H1 (cell line): ENCODE data around the gene SPATA7. TPM values are rescaled to one million over a fixed set of nuclear protein-coding genes. Genes with fewer than 3 reads are reported as not detected.

Experiments used
- CTCF ChIA-PET: fragments of 300-600 bp; sonication (Branson Sonifier 250); formaldehyde crosslinking; loops from one replicate; lab custom pipeline; 2021; ENCODE audit not compliant: partially characterized antibody; lab: Charles Lee
- POLR2A ChIA-PET: fragments of 300-600 bp; sonication (Branson Sonifier 250); formaldehyde crosslinking; loops from one replicate; lab custom pipeline; 2021; ENCODE audit warnings: inconsistent platforms; ENCODE audit not compliant: partially characterized antibody; lab: Charles Lee
- DNase-seq, 2 experiments: peaks; one replicate each; pipeline versions ENCODE4 v3.0.0 to v3.0.0-alpha.2; 2010 to 2022; ENCODE audit warnings: low spot score in 2 of 2, low read depth in 1 of 2, mixed read lengths in 1 of 2
- FAIRE-seq: peaks from 2 replicates; lab custom pipeline; 2011; peaks lifted over from hg19 to GRCh38; lab: Jason Lieb, UNC
- H2AFZ ChIP-seq: 2 replicates; pipeline ENCODE4 v1.8.1; 2012; ENCODE audit warnings: low read length, inconsistent platforms
- H2AK5ac ChIP-seq: 2 replicates; pipeline ENCODE4 v1.6.1; 2013; ENCODE audit warnings: low read depth, low read length
- H2BK120ac ChIP-seq: replicated peaks from 2 replicates; pipeline ENCODE3; 2013; ENCODE audit warnings: low read depth, low read length, inconsistent platforms
- H2BK12ac ChIP-seq: 2 replicates; pipeline ENCODE4 v1.6.1; 2013; ENCODE audit warnings: low read depth, low read length
- H2BK15ac ChIP-seq: 2 replicates; pipeline ENCODE4 v1.6.1; 2013; ENCODE audit warnings: low read length
- H2BK20ac ChIP-seq: 2 replicates; pipeline ENCODE4 v1.6.1; 2013; ENCODE audit warnings: low read length
- H2BK5ac ChIP-seq: 2 replicates; pipeline ENCODE4 v1.6.1; 2013; ENCODE audit warnings: low read depth, low read length
- H3K14ac ChIP-seq: 2 replicates; pipeline ENCODE4 v1.6.1; 2013; ENCODE audit warnings: inconsistent platforms; ENCODE audit not compliant: insufficient read length
- H3K18ac ChIP-seq: 2 replicates; pipeline ENCODE4 v1.6.1; 2013; ENCODE audit warnings: low read length; ENCODE audit errors: extremely low read depth
- H3K23ac ChIP-seq: 2 replicates; pipeline ENCODE4 v1.6.1; 2013; ENCODE audit warnings: inconsistent platforms; ENCODE audit not compliant: insufficient read length
- H3K23me2 ChIP-seq: 2 replicates; pipeline ENCODE4 v1.6.1; 2013; ENCODE audit warnings: low read depth, low read length
- H3K27ac ChIP-seq: 2 replicates; pipeline ENCODE4 v1.6.1; 2011; ENCODE audit warnings: low read depth, low read length, inconsistent platforms
- H3K27me3 ChIP-seq, 4 experiments: replicated peaks in 1 of 4; 1 replicate in 1 of 4; 2 replicates in 3 of 4; pipeline versions ENCODE4 v1.6.1 to v1.8.1; 2011 to 2013; ENCODE audit warnings: low read length in 3 of 4, mild to moderate bottlenecking in 3 of 4, inconsistent platforms in 2 of 4, mixed read lengths in 2 of 4, moderate library complexity in 1 of 4; ENCODE audit not compliant: control insufficient read depth in 3 of 4, insufficient read depth in 3 of 4; ENCODE audit errors: extremely low read depth in 1 of 4
- H3K36me3 ChIP-seq, 4 experiments: 2 replicates each; pipeline versions ENCODE4 v1.6.1 to v1.8.1; 2011 to 2013; ENCODE audit warnings: mild to moderate bottlenecking in 4 of 4, low read length in 3 of 4, moderate library complexity in 2 of 4, control low read depth in 1 of 4, inconsistent platforms in 1 of 4; ENCODE audit not compliant: insufficient read depth in 4 of 4, control insufficient read depth in 2 of 4
- H3K4ac ChIP-seq: replicated peaks from 2 replicates; pipeline ENCODE3; 2013; ENCODE audit warnings: low read length, low read depth, mixed read lengths, inconsistent platforms; ENCODE audit not compliant: insufficient read length
- H3K4me1 ChIP-seq, 4 experiments: replicated peaks in 1 of 4; 1 replicate in 1 of 4; 2 replicates in 3 of 4; pipeline versions ENCODE4 v1.6.1 to v1.8.1; 2011 to 2013; ENCODE audit warnings: low read length in 3 of 4, inconsistent platforms in 2 of 4, mixed read lengths in 1 of 4; ENCODE audit not compliant: insufficient read depth in 4 of 4, control insufficient read depth in 3 of 4
- H3K4me2 ChIP-seq, 2 experiments: 2 replicates each; pipeline versions ENCODE4 v1.6.1 to v1.8.1; 2011 to 2013; ENCODE audit warnings: low read depth in 2 of 2, low read length in 2 of 2, control low read depth in 1 of 2, inconsistent platforms in 1 of 2, mild to moderate bottlenecking in 1 of 2; ENCODE audit not compliant: insufficient read depth in 1 of 2
- H3K4me3 ChIP-seq, 4 experiments: fragments of 200-600, 300-600 bp in 1 of 4; sonication (generic), shearing (Covaris generic), sonication (Bioruptor Twin) in 1 of 4; 2 replicates each; pipeline versions ENCODE4 v1.5.1 to v1.8.1; 2011 to 2016; ENCODE audit warnings: low read length in 4 of 4, low read depth in 3 of 4, control low read depth in 2 of 4, inconsistent platforms in 2 of 4, mild to moderate bottlenecking in 2 of 4, mixed read lengths in 1 of 4, moderate library complexity in 1 of 4; ENCODE audit not compliant: insufficient read depth in 2 of 4; ENCODE audit errors: extremely low read depth in 1 of 4
- H3K56ac ChIP-seq: replicated peaks from 2 replicates; pipeline ENCODE3; 2013; ENCODE audit warnings: low read depth, mild to moderate bottlenecking, mixed read lengths, low read length, inconsistent platforms; ENCODE audit not compliant: insufficient read length
- H3K79me1 ChIP-seq: 2 replicates; pipeline ENCODE4 v1.6.1; 2013; ENCODE audit warnings: low read depth, low read length, control low read depth
- H3K79me2 ChIP-seq, 2 experiments: 2 replicates each; pipeline versions ENCODE4 v1.6.1 to v1.8.1; 2012 to 2013; ENCODE audit warnings: low read length in 2 of 2, mild to moderate bottlenecking in 2 of 2, inconsistent platforms in 1 of 2; ENCODE audit not compliant: insufficient read depth in 2 of 2, control insufficient read depth in 1 of 2
- H3K9ac ChIP-seq, 4 experiments: replicated peaks in 1 of 4; 1 replicate in 1 of 4; 2 replicates in 3 of 4; pipeline versions ENCODE4 v1.6.1 to v1.8.1; 2011 to 2013; ENCODE audit warnings: low read depth in 3 of 4, low read length in 3 of 4, control low read depth in 2 of 4, mild to moderate bottlenecking in 2 of 4, moderate library complexity in 2 of 4, inconsistent platforms in 1 of 4; ENCODE audit errors: extremely low read depth in 1 of 4
- H3K9me3 ChIP-seq, 2 experiments: 2 replicates each; pipeline versions ENCODE4 v1.6.1 to v1.8.1; 2012 to 2013; ENCODE audit warnings: mild to moderate bottlenecking in 2 of 2, moderate library complexity in 2 of 2, control low read depth in 1 of 2, inconsistent platforms in 1 of 2, low read depth in 1 of 2, low read length in 1 of 2, mixed read lengths in 1 of 2; ENCODE audit not compliant: insufficient read depth in 2 of 2
- H4K20me1 ChIP-seq, 2 experiments: replicated peaks in 1 of 2; 2 replicates each; pipeline versions ENCODE3 to v1.8.1; 2011 to 2013; ENCODE audit warnings: inconsistent platforms in 2 of 2, low read length in 2 of 2, mild to moderate bottlenecking in 1 of 2; ENCODE audit not compliant: insufficient read depth in 2 of 2, control insufficient read depth in 1 of 2
- H4K5ac ChIP-seq: 2 replicates; pipeline ENCODE4 v1.6.1; 2013; ENCODE audit warnings: low read length, low read depth, mixed read lengths, inconsistent platforms; ENCODE audit not compliant: insufficient read length
- H4K8ac ChIP-seq: 2 replicates; pipeline ENCODE4 v1.8.0; 2013; ENCODE audit warnings: mild to moderate bottlenecking, moderate library complexity, low read length, inconsistent platforms; ENCODE audit not compliant: insufficient read depth; ENCODE audit errors: extremely low read depth
- H4K91ac ChIP-seq: replicated peaks from 2 replicates; pipeline ENCODE3; 2013; ENCODE audit warnings: low read length, mixed read lengths, inconsistent platforms; ENCODE audit not compliant: insufficient read length
- BACH1 ChIP-seq: IDR thresholded peaks from 2 replicates; pipeline ENCODE4 v1.6.1; 2012; ENCODE audit warnings: low read length, improper control_type of control experiment
- CREB1 ChIP-seq: IDR thresholded peaks from 2 replicates; pipeline ENCODE4 v1.6.1; 2012; ENCODE audit warnings: inconsistent platforms
- JUN ChIP-seq: IDR thresholded peaks from 2 replicates; pipeline ENCODE4 v1.6.1; 2011; ENCODE audit warnings: low read depth, mild to moderate bottlenecking, improper control_type of control experiment, low read length
- KDM4A ChIP-seq: IDR thresholded peaks from one replicate; pipeline ENCODE4 v1.7.1; 2012; ENCODE audit warnings: low read depth, mild to moderate bottlenecking, moderate library complexity, low read length, inconsistent platforms; ENCODE audit not compliant: severe bottlenecking
- PHF8 ChIP-seq: fragments of 200-600 bp; sonication (generic); conservative IDR thresholded peaks from 2 replicates; pipeline ENCODE4 v1.7.1; 2012; ENCODE audit warnings: low read depth, mild to moderate bottlenecking, inconsistent platforms, low read length, moderate library complexity
- SIN3A ChIP-seq, 2 experiments: IDR thresholded peaks in 1 of 2; conservative IDR thresholded peaks in 1 of 2; 2 replicates each; pipeline ENCODE4 v1.6.1; 2011 to 2012; ENCODE audit warnings: low read length in 2 of 2, improper control_type of control experiment in 1 of 2, low read depth in 1 of 2, mild to moderate bottlenecking in 1 of 2
- WGBS, 2 experiments: shearing (Covaris generic) in 1 of 2; methylation state at CpG; one replicate each; pipeline versions ENCODE4 v1.1.6 to v1.1.7; 2013 to 2015; ENCODE audit warnings: low lambda C conversion rate in 2 of 2, mixed read lengths in 2 of 2, inconsistent platforms in 1 of 2, low coverage in 1 of 2, missing lambda C conversion rate in 1 of 2; ENCODE audit not compliant: insufficient replicate concordance in 2 of 2, insufficient coverage in 1 of 2, insufficient read length in 1 of 2; ENCODE audit errors: extremely low coverage in 1 of 2, missing lambda C conversion rate in 1 of 2; 5-methylcytosine and 5-hydroxymethylcytosine counted together
- long read RNA-seq, 2 experiments: library from RNA in 1 of 2; library from capped mRNA in 1 of 2; stranded (forward); transcript quantifications; one replicate each; pipeline ENCODE4 v2.0.0, GENCODE V29; 2021; ENCODE audit warnings: inconsistent platforms in 1 of 2
- polyA minus RNA-seq, 3 experiments: library from RNA; depleted of rRNA, polyadenylated mRNA; stranded (reverse); fragments of >200 nt; gene quantifications; 1 replicate in 2 of 3; 2 replicates in 1 of 3; pipeline ENCODE4 v1.2.3, GENCODE V29; 2011
- polyA plus RNA-seq, 7 experiments: library from polyadenylated mRNA; depleted of rRNA in 3 of 7; stranded (reverse) in 5 of 7; unstranded in 2 of 7; fragments of >200 nt in 5 of 7; fragments of 200-250 nt in 2 of 7; gene quantifications; 1 replicate in 5 of 7; 2 replicates in 1 of 7; 4 replicates in 1 of 7; pipeline versions ENCODE4 v1.2.1 to v1.2.3, GENCODE V29; 2011 to 2013; ENCODE audit warnings: missing spikeins in 2 of 7, mixed read lengths in 2 of 7
- total RNA-seq: library from RNA; stranded (reverse); fragmentation: NEBNext Ultra II Directional; extraction: Animal tissue kit (Norgen Biotek cat#: 25700); gene quantifications from 2 replicates; pipeline ENCODE4 v1.2.1, GENCODE V29; 2021

Gene SPATA7, protein sequence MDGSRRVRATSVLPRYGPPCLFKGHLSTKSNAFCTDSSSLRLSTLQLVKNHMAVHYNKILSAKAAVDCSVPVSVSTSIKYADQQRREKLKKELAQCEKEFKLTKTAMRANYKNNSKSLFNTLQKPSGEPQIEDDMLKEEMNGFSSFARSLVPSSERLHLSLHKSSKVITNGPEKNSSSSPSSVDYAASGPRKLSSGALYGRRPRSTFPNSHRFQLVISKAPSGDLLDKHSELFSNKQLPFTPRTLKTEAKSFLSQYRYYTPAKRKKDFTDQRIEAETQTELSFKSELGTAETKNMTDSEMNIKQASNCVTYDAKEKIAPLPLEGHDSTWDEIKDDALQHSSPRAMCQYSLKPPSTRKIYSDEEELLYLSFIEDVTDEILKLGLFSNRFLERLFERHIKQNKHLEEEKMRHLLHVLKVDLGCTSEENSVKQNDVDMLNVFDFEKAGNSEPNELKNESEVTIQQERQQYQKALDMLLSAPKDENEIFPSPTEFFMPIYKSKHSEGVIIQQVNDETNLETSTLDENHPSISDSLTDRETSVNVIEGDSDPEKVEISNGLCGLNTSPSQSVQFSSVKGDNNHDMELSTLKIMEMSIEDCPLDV
- 6.0 and 6.7 TPM in 2 replicates for total RNA-seq
- polyA plus RNA-seq (2011; rRNA removed), result 2.7 and 3.8 TPM in 2 replicates
- 5.1 TPM for polyA plus RNA-seq (2011; cell fraction: cytosol; rRNA removed)
- 7.9 TPM for polyA plus RNA-seq (2011; cell fraction: nucleus; rRNA removed)
- polyA plus RNA-seq (2012, experiment 1 of 2), result 5.0 to 8.8 TPM (median 5.2 TPM) in 4 replicates
- polyA plus RNA-seq (2012, experiment 2 of 2), result 0.47 TPM
- polyA plus RNA-seq (2013, experiment 1 of 2), result 7.0 TPM
- 7.1 TPM for polyA plus RNA-seq (2013, experiment 2 of 2)
- 6.2 and 8.3 TPM in 2 replicates for polyA minus RNA-seq (2011; rRNA and poly(A)+ RNA removed)
- polyA minus RNA-seq (2011; cell fraction: cytosol; rRNA and poly(A)+ RNA removed), result 3.4 TPM
- 29.7 TPM for polyA minus RNA-seq (2011; cell fraction: nucleus; rRNA and poly(A)+ RNA removed)
- long read RNA-seq, experiment 1, partial matches to known transcripts, result 0 of 3 reads
- long read RNA-seq, experiment 1, other reads (novel, unspliced or antisense), result 3 of 3 reads
- long read RNA-seq, experiment 2, partial matches to known transcripts, result 0 of 5 reads
- long read RNA-seq, experiment 2, other reads (novel, unspliced or antisense), result 0 of 5 reads

DNA sequence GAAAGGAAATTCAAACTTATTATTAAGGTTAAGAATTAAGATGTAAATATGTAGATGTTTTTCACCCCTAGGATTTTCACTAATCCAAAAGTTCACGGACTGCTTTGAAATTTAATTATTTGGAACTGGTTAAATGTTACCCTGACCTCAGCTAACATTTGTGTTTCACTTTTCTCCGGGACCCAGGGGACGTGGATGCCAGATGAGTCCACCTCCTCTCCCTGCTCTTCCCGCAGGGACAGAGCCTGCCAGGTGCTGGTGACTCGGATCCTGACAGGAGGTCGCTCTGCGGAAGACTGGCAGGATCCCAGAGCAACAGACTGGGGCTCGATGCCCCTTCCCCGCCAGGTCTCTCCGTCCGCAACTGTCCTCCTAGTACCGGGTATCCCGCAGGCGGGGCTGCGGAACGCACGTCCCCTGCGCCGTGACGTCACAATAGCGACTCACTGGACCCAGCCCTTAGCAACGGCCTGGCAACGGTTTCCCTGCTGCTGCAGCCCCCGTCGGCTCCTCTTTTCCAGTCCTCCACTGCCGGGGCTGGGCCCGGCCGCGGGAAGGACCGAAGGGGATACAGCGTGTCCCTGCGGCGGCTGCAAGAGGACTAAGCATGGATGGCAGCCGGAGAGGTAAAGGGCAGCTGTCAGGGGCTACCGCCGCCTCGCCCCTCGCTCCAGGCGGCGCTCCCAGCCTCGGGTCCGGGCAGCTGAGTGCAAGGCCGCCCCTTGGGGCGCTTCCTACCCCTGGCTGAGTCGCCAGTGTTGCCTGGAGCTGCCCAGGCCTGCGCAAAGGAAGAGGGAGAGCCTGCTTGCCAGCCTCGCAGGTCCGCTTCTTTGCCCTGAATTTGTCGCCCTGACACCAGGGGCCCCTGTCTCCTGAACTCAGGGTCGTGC, at the start of gene SPATA7:
Gene SPATA7 (plus strand): TSS at position 446 of the 890 bp plus-strand sequence. CDS start 162 bp downstream, at position 608.
- H3K56ac ChIP-seq, result no peak within 1 kb of the TSS
- H2BK5ac ChIP-seq, result no peak within 1 kb of the TSS
- no peaks in the 10 kb centered on the region for H3K9me3 ChIP-seq
- no peak within 1 kb of the TSS for H2AK5ac ChIP-seq
- H3K27ac ChIP-seq, result no peak within 1 kb of the TSS
- no peaks in the 10 kb centered on the region for H3K79me1 ChIP-seq
- H3K14ac ChIP-seq, result no peak within 1 kb of the TSS
- H3K23me2 ChIP-seq, result peaks cover 3% of the 10 kb centered on the region; the same call in 1 of the 2 replicates
- peak within 1 kb of the TSS; percentile 95 for H2AFZ ChIP-seq
- peak within 1 kb of the TSS; percentile 58 to 94 for H3K4me2 ChIP-seq
- H2BK15ac ChIP-seq, result no peak within 1 kb of the TSS
- FAIRE-seq (peak; percentile 24), DNase-seq (peak; percentile 81 to 95)
- H3K36me3 ChIP-seq, result no peaks in the 10 kb centered on the region
- H3K4ac ChIP-seq, result no peak within 1 kb of the TSS
- H3K79me2 ChIP-seq, result no peaks in the 10 kb centered on the region
- H3K4me3 ChIP-seq, result peak within 1 kb of the TSS; percentile 68 to 91 (median 85)
- H2BK120ac ChIP-seq, result peak within 1 kb of the TSS; percentile 22
- H2BK12ac ChIP-seq, result no peak within 1 kb of the TSS
- peak within 1 kb of the TSS; percentile 70 for H4K5ac ChIP-seq
- ChIA-PET CTCF (interaction anchor here (1.0 to 1.7 kb wide), 3 partner anchors 12 to 150 kb away, joined by 3 to 5 read pairs (median 3); no protein-coding TSS in a partner anchor), POLR2A (interaction anchor here (1.0 kb wide), 1 partner anchor 61 kb away, joined by 3 read pairs; no protein-coding TSS in a partner anchor)
- no peak within 1 kb of the TSS for H4K91ac ChIP-seq
- H3K27me3 ChIP-seq, result no peaks in the 10 kb centered on the region; a peak in 1 of 7 replicates
- H4K20me1 ChIP-seq, result no peaks in the 10 kb centered on the region
- peaks cover 0 to 2% (median 0%) of the 10 kb centered on the region in 4 experiments; a peak in 2 of 7 replicates for H3K4me1 ChIP-seq
- no peak within 1 kb of the TSS for H2BK20ac ChIP-seq
- no peak within 1 kb of the TSS for H3K23ac ChIP-seq
- 2% methylated on average over 37 of the region's 50 CpGs; no CpG with 5 or more reads in 1 of the 2 experiments for WGBS, 2 experiments
- peak within 1 kb of the TSS; percentile 43 for H4K8ac ChIP-seq
- H3K9ac ChIP-seq, result peak within 1 kb of the TSS; percentile 54 to 74 (median 64)
- H3K18ac ChIP-seq, result no peak within 1 kb of the TSS
- TF ChIP-seq KDM4A (peak; percentile 93), CREB1 (peak; percentile 98), BACH1 (no peak), JUN (no peak), SIN3A (conservative IDR thresholded peaks at IDR 0.05 in 1 of 2, IDR thresholded peaks at IDR 0.05 in 1 of 2; ENCODE audit: low read depth in 1 of 2, low read length in 2 of 2) (peak in 1 of 2 experiments; percentile 92; a peak in 2 of 4 replicates), PHF8 (peak; percentile 67)
